HG03439 (cell line): Measurements from ENCODE around the gene ABL1.

ENCODE experiments used
- ATAC-seq: cut with Tn5 transposase; IDR thresholded peaks from one replicate; pipeline ENCODE4 v1.9.1; 2021; ENCODE audit warnings: mild to moderate bottlenecking, moderate library complexity; ENCODE audit not compliant: unreplicated experiment

ABL1 gene

GRCh38 chr9:130824643-130825350 lies 10.3 kb upstream of the ABL1 start:
- no peak for ATAC-seq

- ATAC-seq = no peak
Observed at GRCh38 chr9:130825351-130825651, 9.8 kb upstream of the ABL1 start.

- no peak for ATAC-seq
Observed at GRCh38 chr9:130825809-130826208, 9.2 kb upstream of the ABL1 start.

GRCh38 chr9:130829762-130830161 lies 5.3 kb upstream of the ABL1 start:
- ATAC-seq = no peak

GRCh38 chr9:130830231-130830760 lies 4.8 kb upstream of the ABL1 start:
- ATAC-seq = no peak

- no peak for ATAC-seq
Observed at GRCh38 chr9:130831077-130831476, 4.0 kb upstream of the ABL1 start.

GRCh38 chr9:130833031-130833990 lies 1.7 kb upstream of the ABL1 start:
- ATAC-seq = no peak

GRCh38 chr9:130835441-130836298 lies 616 bp downstream of the ABL1 start:
- ATAC-seq = peak; percentile 26

- ATAC-seq = no peak
Observed at GRCh38 chr9:130837002-130837511, 2.0 kb downstream of the ABL1 start.

GRCh38 chr9:130837643-130838042 lies 2.6 kb downstream of the ABL1 start:
- no peak for ATAC-seq

GRCh38 chr9:130839132-130840111 lies 4.4 kb downstream of the ABL1 start:
- no peak for ATAC-seq

- no peak for ATAC-seq
Observed at GRCh38 chr9:130842545-130842944, 7.5 kb downstream of the ABL1 start.

GRCh38 chr9:130843049-130843908 lies 8.2 kb downstream of the ABL1 start:
- ATAC-seq = no peak

GRCh38 chr9:130844044-130844451 lies 9.0 kb downstream of the ABL1 start:
- no peak for ATAC-seq

GRCh38 chr9:130845254-130845653 lies 10.2 kb downstream of the ABL1 start:
- no peak for ATAC-seq

GRCh38 chr9:130845901-130846481 lies 10.9 kb downstream of the ABL1 start:
- no peak for ATAC-seq

GRCh38 chr9:130846487-130847305 lies 11.6 kb downstream of the ABL1 start:
- ATAC-seq = no peak
